Activated T-cell treated with anti-CD3 and anti-CD28 coated beads for 48 hours (primary cell): ENCODE results near the gene ASB11.
"Not testable (repeated sequence)": the region's sequence is repeated elsewhere in the genome, so short reads cannot be mapped to it uniquely, and the experiment has no call there.

Experiments
- DNase-seq: peaks from one replicate; pipeline ENCODE4 v3.0.0-alpha.2; 2020; ENCODE audit warnings: low read depth

ASB11 gene

DNA sequence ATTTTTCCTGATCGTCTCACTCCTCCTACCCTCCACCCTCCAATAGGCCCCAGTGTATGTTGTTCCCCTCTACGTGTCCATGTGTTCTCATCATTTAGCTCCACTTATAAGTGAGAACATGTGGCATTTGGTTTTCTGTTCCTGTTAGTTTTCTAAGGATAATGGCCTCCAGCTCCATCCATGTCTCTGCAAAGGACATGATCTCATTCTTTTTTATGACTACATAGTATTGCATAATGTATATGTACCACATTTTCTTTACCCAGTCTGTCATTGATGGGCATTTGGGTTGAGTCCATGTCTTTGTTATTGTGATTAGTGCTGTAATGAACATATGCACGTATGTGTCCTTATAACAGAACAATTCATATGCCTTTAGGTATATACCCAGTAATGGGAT is 9.5 kb downstream of the ASB11 start:
- DNase-seq = not testable (repeated sequence)

- peak; percentile 6 for DNase-seq
Observed at GRCh38 chrX:15301924-15302323, 13.5 kb downstream of the ASB11 start.

- no peak for DNase-seq
Observed at GRCh38 chrX:15299941-15300851, 15.2 kb downstream of the ASB11 start.

DNA sequence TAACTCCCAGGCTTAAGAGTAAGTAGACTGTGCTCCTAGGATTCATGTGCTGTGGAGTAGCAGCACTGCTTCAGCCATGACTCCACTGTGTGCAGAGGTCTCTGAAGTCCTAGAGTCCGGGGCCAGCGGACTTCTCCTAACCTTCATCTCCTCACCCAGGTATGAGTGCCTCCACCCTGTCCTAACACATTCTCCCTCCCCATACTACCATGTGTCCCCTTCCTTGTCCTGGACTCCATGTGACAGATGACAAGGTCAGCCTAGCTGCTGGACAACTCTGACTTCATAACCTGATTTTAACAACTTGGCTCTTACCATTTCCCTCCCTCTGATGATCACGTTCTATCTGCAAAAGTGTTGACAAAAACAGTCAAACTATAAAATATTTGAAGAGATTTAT is 16.7 kb downstream of the ASB11 start:
- DNase-seq = no peak

GRCh38 chrX:15298201-15298600 is 17.2 kb downstream of the ASB11 start:
- DNase-seq = no peak

GRCh38 chrX:15293451-15293850 is 22.0 kb downstream of the ASB11 start:
- DNase-seq = no peak

DNA sequence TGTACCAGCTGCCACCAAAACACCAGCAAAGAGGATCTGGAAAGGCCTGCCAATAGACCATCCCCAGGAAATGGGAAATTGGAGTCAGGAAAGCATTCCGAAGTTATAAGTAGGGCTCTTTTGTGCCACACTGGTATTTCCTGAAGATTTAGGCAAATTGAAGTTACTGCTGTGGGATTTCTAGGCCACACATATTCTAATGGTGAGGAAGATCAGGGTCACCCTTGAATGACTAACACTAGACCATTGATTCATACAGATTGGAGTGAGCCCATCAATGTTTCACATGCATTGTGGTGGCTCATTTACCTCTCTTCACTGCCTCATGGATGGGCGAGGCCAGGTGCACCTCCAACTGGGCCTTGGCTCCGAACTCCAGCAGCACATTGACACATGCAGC is 22.6 kb downstream of the ASB11 start:
- no peak for DNase-seq

DNA sequence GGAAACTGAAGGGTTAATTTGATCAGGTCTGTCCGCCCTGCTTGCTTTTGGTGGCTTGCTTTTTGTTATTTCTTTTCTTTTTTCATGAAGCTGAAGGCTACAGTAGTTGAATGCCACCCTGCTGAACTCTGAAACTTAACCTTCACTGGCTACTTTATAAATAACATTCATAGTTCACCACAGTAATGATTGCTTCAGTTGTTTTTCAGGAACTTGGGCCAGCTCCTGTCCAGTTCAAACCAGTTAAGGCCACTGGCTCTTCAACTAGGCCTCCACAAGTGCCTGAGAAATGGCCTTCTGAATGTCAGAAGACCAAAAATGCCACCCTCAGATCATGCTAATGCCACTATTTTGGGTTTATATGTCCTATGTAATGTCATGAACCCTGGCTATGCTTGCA is 37.8 kb downstream of the ASB11 start:
- DNase-seq = no peak

- no peak for DNase-seq
Observed at GRCh38 chrX:15274946-15275345, 40.5 kb downstream of the ASB11 start.

GRCh38 chrX:15273275-15273674 is 42.2 kb downstream of the ASB11 start:
- DNase-seq = not testable (repeated sequence)

GRCh38 chrX:15271757-15272156 is 43.7 kb downstream of the ASB11 start:
- no peak for DNase-seq

DNA sequence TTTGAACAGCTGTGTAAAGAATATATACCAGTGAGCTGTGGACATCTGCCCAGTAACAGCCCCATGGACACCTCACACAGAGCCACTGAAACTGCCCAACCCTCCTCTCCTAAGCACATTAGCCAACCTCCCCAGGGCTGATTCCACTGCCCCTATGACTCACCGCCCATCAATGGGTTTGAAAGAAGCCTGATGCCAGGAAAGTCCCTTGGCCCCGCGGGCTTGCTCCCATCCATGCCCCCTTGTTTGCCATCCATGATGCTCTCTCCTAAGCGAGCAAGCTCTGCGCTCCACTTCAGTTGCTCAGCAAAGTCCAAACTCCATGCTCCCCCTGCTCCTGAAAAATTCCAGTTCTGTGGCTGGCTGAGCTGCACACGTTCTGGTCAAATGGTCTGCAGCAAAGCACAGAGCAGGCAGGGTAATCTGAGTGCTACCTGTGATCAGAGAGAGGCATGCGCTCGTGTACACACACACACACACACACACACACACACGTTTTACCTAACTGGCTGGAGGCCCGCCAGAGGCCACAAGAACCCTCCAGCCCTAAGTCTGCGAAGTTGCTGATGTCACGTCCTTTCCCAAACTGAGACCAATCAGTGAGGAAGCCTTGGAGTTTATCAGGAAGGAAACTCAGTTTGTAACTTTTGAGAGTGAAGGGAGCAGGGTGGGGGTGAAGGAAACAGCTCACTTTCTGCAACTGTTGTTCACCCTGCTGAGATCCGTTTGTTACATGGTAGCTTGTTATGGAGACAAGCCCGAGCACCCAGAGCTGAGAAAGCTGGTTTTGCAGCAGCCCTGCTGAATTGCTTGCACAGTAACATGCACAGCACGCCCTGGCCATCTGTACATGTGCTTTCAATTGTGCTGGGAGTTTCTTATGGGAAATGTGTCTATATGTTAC is 45.6 kb downstream of the ASB11 start, which contains the start of gene ASB9:
ASB9 (minus strand) TSS at position 466 of the 904 bp plus-strand sequence; CDS start at position 257, 209 bp downstream.
- no peak for DNase-seq

- no peak for DNase-seq
Observed at GRCh38 chrX:15269120-15269519, 46.3 kb downstream of the ASB11 start.

DNA sequence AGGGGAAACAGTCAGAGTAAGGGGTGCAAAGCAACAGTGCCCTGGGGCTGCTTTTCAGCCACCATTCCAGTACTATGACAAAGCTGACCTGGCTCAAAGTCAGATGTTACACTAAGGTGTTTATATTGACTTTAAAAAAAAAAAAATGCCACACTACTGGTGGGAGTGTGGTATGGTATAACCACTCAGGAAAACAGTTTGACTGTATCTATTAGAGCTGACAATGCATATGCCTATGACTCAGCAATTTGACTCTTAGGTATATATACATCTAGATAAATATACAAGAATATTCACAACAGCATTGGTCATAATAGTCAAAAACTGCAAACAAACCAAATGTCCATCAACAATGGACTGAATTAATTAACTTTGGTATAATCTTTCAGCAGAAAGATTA is 60.6 kb downstream of the ASB11 start:
- no peak for DNase-seq

DNA sequence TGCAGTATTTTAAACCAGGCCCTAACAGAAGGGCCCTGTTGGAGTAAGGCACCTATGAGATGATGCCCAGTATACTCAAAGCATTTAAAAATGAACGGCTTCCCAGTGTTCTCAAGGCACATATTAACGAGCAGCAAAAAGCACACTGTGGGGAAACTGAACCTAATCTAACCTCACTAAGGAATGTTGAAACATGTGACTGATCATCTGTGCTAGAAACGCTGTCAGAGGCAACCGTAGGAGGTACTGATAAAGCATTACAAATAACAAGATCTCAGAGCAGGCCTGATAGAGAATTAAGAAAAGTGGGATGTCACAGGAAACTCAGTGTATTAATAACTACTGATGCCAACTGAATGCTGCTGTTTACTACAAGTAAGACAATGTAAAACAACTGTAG is 69.5 kb downstream of the ASB11 start:
- DNase-seq = no peak

DNA sequence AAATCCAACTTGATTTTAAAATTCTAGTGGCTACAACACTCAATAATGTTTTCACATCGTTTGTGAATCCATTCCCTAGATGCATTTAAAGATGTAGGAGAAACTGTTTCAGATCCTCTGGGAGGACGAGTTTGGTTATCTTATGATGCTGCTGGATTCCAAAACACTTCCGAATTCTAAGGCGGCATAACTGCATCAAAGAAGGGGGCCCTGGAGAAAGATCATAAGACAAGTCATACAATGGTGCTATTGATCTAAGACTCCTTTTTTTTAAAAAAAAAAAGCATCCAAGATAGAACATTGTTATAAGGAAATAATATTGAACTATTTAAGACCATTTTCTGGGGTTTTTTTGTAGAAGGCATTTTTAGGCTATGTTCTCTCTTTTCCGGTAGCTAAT is 71.0 kb downstream of the ASB11 start:
- no peak for DNase-seq

GRCh38 chrX:15242899-15243555 is 72.4 kb downstream of the ASB11 start:
- DNase-seq = peak; percentile 2

DNA sequence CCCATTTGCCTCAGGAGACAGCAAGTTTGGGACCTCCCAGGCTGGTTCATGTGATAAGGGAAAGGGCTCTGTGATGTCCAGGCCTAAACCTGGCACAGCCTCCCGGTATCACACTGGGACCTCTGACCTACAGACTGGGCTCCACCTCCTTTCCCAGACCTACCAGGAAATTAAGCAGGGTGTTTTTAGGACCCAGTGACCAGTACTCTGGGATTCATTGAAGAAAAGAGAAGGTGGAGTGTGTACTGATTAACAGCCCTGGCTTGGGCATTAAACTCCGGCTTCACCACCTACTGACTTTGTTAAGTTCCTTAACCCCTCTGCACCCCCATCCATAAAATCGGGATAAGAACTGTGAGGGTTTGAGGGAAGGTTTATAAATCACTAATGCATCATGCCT is 74.1 kb downstream of the ASB11 start:
- no peak for DNase-seq

GRCh38 chrX:15240414-15240813 is 75.0 kb downstream of the ASB11 start:
- DNase-seq = no peak

- DNase-seq = no peak
Observed at GRCh38 chrX:15236146-15236545, 79.3 kb downstream of the ASB11 start.

DNA sequence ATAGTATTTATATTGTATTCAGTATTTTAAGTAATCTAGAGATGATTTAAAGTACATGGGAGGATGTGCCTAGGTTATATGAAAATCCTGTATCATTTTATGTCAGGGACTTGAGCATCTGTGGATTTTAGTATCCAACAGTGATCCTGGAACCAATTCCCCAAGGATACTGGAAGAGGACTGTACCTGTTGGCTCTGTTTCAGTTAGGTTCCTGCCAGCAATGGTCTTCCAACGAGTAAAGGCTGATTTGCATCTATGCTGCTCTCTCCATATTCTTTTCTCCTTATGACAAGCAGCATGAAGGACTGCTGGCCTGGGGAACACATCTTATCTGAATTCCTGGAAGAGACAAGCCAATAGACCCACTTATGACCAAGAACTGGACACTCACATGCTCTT is 80.4 kb downstream of the ASB11 start:
- no peak for DNase-seq

DNA sequence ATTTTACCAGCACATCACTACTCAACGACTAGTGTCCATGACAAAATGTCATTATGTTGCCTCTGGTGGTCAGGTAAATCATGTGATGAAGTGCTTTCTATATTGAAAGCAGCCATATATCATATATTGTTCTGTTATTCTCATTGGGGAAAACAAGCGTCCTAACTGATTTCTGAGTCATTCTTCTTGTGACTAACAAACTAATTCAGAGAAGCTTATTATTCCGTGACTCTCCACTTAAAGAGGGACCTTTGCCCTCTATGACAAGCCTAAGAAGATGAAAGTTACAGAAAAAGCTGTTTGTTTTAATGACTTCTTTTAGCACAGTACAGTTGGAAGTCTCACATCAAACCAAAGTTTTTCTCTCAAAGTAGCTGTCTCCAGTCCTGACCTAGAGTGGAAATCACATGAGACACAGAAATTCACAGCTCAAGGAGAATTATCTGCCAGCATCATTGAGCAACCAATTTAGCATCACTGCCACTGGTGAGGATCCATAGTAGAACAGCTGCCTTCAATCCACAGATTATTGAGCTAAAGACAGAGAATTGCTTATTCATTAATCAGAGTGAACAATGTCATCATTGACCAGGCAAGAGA is 81.9 kb downstream of the ASB11 start:
- DNase-seq = no peak
